Colonic mucosa (tissue), 4 donors: ENCODE results near the gene KLF14. TPM values are rescaled to one million over a fixed set of nuclear protein-coding genes. Genes with fewer than 3 reads are reported as not detected.
"Not testable (repeated sequence)": the region's sequence is repeated elsewhere in the genome, so short reads cannot be mapped to it uniquely, and the experiment has no call there.

Source experiments
- DNase-seq: peaks from one replicate; pipeline ENCODE4 v3.0.0-alpha.2; 2020
- H3K27ac ChIP-seq: fragments of 200-600 bp; one replicate; pipeline ENCODE4 v1.8.0; 2021
- H3K27me3 ChIP-seq: fragments of 200-600 bp; one replicate; pipeline ENCODE4 v1.8.0; 2021
- H3K36me3 ChIP-seq: fragments of 200-600 bp; one replicate; pipeline ENCODE4 v1.8.0; 2021
- H3K4me1 ChIP-seq: fragments of 200-600 bp; one replicate; pipeline ENCODE4 v1.8.0; 2021; ENCODE audit warnings: mild to moderate bottlenecking
- H3K4me3 ChIP-seq: fragments of 200-600 bp; one replicate; pipeline ENCODE4 v1.8.0; 2021
- H3K9ac ChIP-seq, 2 donors: one replicate each; pipeline ENCODE4 v1.7.0; 2013; ENCODE audit warnings: control low read depth in 2 of 2, low read depth in 2 of 2, low read length in 2 of 2
- H3K9me3 ChIP-seq: fragments of 200-600 bp; one replicate; pipeline ENCODE4 v1.8.0; 2021
- intact Hi-C: fragments of 100-400 bp; cut with DNase I; formaldehyde crosslinking; loops from one replicate; pipeline ENCODE4 v1.14.1; 2022
- total RNA-seq, 2 donors: library from RNA; stranded (reverse); fragmentation: NEBNext Ultra II Directional in 1 of 2; extraction: Animal tissue kit (Norgen Biotek cat#: 25700) in 1 of 2; gene quantifications; one replicate each; pipeline ENCODE4 v1.2.1, GENCODE V29; 2021
- TF ChIP-seq, protein P1 (sequence below): fragments of 200-600 bp; IDR thresholded peaks from one replicate; pipeline ENCODE4 v1.8.0; 2022; ENCODE audit warnings: antibody characterized with exemption, mild to moderate bottlenecking
- donor health status: healthy.
- donor health status: DM: no; HTN: no; CAD: no.
- donor health status: DM: no; HTN: no; CAD: no.

Gene KLF14
- total RNA-seq, 2 donors from 2014 or later: not detected

DNA sequence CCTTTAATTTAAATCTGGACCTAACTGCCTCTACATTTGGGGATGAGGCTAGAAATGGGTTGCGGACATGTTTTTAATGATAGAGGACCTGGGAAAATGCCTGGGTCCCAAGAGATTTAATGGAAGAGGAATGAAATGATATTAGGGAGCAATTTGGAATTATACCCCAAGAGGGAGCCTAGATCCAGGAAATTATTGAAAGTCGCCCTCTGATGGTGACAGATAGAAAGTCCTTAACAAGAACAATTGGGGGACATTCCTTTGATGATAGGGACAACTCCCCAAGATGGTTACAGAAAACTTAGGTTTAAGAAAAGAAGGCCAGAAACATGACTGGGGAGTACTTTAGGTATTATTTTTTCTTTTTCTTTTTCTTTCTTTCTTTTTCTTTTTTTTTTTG is 38.2 kb downstream of the KLF14 start:
- H3K9me3 ChIP-seq: no peaks in the 10 kb centered on the region
- no peak overlapping the region for H3K9ac ChIP-seq
- no peaks in the 10 kb centered on the region for H3K27me3 ChIP-seq
- DNase-seq: no peak
- TF ChIP-seq, protein P1, sequence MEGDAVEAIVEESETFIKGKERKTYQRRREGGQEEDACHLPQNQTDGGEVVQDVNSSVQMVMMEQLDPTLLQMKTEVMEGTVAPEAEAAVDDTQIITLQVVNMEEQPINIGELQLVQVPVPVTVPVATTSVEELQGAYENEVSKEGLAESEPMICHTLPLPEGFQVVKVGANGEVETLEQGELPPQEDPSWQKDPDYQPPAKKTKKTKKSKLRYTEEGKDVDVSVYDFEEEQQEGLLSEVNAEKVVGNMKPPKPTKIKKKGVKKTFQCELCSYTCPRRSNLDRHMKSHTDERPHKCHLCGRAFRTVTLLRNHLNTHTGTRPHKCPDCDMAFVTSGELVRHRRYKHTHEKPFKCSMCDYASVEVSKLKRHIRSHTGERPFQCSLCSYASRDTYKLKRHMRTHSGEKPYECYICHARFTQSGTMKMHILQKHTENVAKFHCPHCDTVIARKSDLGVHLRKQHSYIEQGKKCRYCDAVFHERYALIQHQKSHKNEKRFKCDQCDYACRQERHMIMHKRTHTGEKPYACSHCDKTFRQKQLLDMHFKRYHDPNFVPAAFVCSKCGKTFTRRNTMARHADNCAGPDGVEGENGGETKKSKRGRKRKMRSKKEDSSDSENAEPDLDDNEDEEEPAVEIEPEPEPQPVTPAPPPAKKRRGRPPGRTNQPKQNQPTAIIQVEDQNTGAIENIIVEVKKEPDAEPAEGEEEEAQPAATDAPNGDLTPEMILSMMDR: no peak
- no peak overlapping the region for H3K4me3 ChIP-seq
- H3K27ac ChIP-seq: no peak overlapping the region
- H3K4me1 ChIP-seq: no peaks in the 10 kb centered on the region
- H3K36me3 ChIP-seq: no peaks in the 10 kb centered on the region
- intact Hi-C loops: no loop called here

DNA sequence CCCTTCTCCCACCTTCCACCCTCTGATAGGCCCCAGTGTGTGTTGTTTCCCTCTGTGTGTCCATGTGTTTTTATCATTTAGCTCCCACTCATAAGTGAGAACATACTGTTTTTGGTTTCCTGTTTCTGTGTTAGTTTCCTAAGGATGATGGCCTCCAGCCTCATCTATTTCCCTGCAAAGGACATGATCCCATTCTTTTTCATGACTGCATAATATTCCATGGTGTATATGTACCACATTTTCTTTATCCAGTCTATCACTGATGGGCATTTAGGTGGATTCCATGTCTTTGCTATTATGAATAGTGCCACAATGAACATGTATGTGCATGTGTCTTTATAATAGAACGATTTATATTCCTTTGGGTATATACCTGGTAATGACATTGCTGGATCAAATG is 41.6 kb downstream of the KLF14 start:
- DNase-seq, H3K4me1 ChIP-seq, H3K27me3 ChIP-seq, H3K9me3 ChIP-seq, intact Hi-C loops, H3K9ac ChIP-seq, H3K27ac ChIP-seq, H3K36me3 ChIP-seq, H3K4me3 ChIP-seq: not testable (repeated sequence)

DNA sequence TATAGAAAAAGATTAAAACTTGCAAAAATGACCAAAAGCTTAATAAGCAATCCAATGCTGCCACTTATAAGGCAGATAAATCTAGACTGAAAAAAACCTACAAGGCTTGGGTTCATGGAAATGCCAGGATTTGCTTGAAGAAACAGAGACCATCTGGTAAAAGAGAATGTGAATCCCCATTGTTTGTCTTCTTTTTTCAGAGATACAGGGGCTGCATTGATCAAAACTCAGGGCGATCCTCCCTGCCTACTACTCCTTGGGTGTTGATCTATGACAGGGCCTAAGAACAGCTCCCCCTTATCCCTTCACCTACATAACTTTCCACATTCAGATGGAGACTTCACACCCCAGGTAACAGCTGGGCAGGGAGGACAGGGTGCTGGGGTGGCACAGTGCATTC is 44.3 kb downstream of the KLF14 start:
- H3K4me3 ChIP-seq: no peak overlapping the region
- intact Hi-C loops: no loop called here
- H3K4me1 ChIP-seq: no peaks in the 10 kb centered on the region

DNA sequence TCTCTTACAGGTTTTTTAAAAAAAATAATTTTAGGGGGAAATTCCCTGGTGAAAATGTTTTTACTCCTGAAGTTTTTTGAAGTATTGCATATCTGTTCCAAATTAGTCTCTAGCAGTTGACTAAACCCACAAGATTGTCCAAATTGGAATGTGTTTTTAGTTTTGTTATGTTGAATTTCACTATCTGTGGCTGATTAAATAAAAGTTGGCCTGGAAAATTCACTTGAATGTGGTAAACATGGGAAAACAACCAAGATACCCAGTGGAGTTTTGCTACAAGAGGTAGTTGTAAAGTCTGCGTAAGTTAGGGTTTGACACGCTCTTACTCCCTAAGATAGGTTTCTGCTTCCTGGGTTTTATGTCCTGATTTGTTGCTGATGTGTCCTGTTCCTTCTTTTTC is 51.0 kb downstream of the KLF14 start:
- no peak overlapping the region for H3K9ac ChIP-seq
- intact Hi-C loops: no loop called here
- TF ChIP-seq, protein P1: no peak
- no peaks in the 10 kb centered on the region for H3K4me1 ChIP-seq
- no peaks in the 10 kb centered on the region for H3K9me3 ChIP-seq
- no peaks in the 10 kb centered on the region for H3K27me3 ChIP-seq
- H3K4me3 ChIP-seq: no peak overlapping the region
- DNase-seq: no peak
- H3K27ac ChIP-seq: no peak overlapping the region
- H3K36me3 ChIP-seq: no peaks in the 10 kb centered on the region

More for the DNA sequence above, 44.3 kb downstream of the KLF14 start:
- no peak overlapping the region for H3K27ac ChIP-seq
- TF ChIP-seq, protein P1: no peak
- H3K9me3 ChIP-seq: no peaks in the 10 kb centered on the region
- no peaks in the 10 kb centered on the region for H3K36me3 ChIP-seq
- no peak for DNase-seq
- H3K27me3 ChIP-seq: no peaks in the 10 kb centered on the region
- H3K9ac ChIP-seq: no peak overlapping the region

Other genes starting within 250 kb of the KLF14 start
- 10 to 100 TPM; 28.2 to 48.6 TPM for gene MEST, start 242.1 kb downstream of the KLF14 start, total RNA-seq
- 10 to 100 TPM; 19.1 to 24.2 TPM for gene COPG2, start 65.5 kb downstream of the KLF14 start, total RNA-seq
- gene TSGA13, start 47.7 kb downstream of the KLF14 start, total RNA-seq: not detected